Stimulated activated CD8-positive, alpha-beta memory T cell treated with anti-CD3 and anti-CD28 coated beads, Interleukin-15, amount 100 ng/mL, for 1 hour (primary cell): Measurements from ENCODE around the gene PDHB.
"Not testable (repeated sequence)": the region's sequence is repeated elsewhere in the genome, so short reads cannot be mapped to it uniquely, and the experiment has no call there.

Source experiments
- DNase-seq: peaks from one replicate; pipeline ENCODE4 v3.0.0-alpha.2; 2020; ENCODE audit warnings: low read depth

The PDHB gene

DNA sequence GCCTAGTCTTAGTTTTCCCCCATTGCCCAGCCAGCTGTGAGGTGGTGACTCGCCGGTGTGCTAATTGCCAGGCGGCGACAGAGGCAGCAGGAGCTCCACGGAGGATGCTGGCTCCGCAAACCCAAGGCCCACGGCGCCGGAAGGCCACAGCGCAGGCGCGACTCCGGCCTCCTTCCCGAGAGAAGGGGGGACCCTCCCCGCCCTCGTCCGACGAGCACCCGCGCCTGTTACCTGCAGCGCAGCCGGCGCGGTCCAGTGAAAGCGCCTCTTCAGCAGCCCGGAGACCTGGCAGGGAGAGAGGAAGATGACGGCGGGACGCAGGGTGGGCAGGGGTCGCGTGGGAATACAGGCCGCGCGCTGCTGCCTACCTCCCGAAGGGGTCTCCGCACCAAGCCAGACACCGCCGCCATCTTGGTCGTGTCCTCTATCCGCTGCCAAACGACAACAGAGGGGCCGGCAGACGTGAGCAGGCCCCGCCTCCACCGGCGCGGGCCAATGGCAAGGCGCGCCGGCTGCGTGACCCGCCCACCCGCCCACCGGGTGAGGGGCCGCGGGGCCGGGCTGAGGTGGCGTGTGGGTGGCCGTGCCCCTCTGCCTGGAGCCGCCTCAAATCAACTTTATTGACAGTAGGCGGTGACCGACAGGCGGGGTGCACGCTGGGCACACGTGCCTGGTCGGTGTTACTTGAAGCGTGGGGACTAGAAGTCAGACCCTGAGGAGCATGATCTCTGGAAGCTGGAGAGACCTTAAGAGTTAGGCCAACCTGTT is at the start of gene PDHB:
Gene PDHB, minus strand, starts transcription at position 433 of the 768 bp plus-strand sequence. Its CDS starts 23 bp downstream, at position 410.
- DNase-seq: peak; percentile 75

DNA sequence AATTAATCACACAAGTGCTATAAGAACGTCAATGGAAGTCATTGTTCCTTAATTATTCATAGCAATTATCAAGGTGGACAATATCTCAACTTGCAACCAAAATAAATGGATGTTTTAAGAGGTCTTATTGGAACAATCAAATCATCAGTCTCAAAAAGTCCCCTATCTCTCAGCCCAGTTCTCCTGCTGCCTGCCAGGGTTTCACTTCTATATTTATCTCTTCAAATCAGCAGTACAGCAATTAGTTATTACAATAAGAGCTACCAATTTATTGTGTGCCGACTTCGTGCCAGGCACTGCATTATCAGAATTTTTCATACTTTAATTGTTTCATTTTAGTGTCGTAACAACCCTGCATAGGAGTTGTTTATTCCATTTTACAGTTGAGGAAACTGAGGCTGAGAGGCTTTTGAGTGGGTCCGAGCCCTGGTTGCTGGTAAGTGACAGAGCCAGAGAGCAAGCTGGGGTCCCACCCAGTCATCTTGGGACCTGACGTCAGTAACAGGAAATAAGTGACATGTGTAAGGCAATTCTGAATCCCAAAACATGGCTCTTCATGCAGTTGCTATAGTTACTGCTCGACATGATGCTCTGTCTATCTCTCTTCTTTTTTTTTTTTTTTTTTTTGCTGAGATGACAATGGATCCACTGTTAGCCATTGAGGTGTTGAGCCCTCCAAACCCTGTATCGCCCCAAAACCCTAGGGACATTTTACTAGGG is 49.4 kb upstream of the PDHB start:
- DNase-seq: no peak

DNA sequence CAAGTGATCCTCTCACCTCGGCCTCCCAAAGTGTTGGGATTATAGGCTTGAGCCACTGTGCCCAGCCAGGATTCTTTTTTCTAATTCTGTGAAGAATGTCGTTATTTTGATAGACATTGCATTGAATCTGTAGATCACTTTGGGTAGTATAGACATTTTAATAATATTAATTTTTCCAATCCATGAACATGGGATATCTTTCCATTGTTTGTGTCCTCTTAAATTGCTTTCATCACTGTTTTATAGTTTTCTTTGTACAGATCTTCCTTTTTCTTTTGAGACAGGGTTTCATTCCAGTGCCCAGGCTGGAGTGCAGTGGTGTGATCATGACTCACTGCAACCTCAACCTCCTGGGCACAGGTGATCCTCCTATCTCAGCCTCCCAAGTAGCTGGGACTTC is 46.7 kb upstream of the PDHB start:
- DNase-seq: no peak

DNA sequence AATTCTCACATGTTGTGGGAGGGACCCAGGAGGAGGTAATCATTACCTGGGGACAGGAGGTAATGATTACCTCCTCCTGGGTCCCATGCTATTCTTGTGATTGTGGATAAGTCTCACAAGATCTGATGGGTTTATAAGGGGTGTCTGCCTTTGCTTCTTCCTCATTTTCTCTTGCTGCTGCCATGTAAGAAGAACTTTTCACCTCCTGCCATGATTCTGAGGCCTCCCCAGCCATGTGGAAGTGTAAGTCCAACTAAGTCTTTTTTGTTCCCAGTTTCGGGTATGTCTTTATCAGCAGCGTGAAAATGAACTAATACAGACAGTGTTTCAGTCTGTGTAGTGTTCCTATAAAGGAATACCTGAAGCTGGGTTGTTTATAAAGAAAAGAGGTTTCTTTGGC is 45.1 kb upstream of the PDHB start:
- no peak for DNase-seq

GRCh38 chr3:58474967-58475578 is 41.4 kb upstream of the PDHB start:
- DNase-seq: no peak

DNA sequence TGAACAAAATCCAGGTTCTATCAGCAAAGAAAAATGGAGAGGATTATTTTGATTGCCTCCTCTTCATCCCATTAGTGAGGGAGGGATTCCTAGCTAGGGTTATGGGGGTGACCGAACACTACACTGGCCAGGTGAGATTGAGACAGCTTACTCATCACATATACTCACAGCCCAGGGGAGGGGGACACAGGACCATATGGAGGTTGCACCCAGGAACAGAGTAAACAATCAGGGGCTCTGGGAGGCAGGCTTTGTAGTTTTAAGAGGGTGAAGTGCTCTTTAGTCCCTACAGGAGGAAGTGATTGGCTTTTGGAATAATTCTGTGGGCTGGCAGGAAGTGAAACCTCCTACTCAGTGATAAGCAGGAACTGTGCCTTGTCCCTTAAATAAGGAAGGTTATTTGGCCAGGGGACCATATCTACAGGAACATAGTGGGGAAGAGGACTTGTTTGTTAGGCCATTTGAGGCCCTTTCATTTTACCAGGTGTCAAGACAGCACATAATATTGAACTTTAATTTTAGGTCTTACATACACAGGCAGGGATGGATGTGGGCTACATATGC is 40.8 kb upstream of the PDHB start:
- no peak for DNase-seq

GRCh38 chr3:58473275-58473674 is 39.6 kb upstream of the PDHB start:
- DNase-seq: no peak

DNA sequence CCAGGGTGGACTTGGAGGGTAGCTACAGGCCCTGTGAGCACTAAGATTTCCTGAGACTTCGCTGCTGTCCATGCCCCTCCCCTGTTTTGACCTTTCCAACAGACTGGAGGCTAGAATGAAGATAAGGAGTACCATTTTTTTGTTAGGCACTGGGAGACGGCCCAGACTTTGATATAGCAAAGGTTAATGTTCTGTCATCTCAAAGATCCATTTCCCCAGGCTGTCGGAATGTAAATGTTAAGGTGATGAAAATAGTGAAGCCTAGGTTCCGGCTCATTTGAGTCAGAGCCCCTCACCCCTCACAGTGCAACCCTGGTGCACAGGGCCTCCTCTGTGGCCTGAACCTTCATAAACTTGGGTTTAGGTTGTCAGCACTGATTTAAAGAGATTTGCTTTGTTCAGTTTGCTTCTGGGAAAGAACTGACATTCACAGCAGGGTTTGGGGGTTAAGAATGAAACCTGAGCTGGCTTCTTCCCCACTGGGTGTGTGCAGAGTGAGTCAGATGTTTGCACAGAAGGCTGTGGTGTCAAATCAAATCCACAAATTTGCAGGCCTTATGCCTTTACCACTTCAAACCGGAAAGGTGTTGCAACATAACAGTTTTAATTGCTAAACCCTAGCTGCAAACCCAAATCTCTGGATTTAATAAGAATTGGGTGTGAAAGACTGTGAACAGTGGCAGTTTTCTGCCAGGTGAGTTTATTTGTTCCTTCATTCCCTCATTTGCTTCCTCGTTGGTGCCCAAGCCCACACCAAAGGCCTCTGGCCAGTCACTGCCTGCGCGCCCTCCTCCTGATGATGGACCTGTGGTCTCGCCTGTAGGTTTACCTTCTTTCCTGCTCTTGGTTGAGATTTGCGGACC is 37.6 kb upstream of the PDHB start:
- no peak for DNase-seq

DNA sequence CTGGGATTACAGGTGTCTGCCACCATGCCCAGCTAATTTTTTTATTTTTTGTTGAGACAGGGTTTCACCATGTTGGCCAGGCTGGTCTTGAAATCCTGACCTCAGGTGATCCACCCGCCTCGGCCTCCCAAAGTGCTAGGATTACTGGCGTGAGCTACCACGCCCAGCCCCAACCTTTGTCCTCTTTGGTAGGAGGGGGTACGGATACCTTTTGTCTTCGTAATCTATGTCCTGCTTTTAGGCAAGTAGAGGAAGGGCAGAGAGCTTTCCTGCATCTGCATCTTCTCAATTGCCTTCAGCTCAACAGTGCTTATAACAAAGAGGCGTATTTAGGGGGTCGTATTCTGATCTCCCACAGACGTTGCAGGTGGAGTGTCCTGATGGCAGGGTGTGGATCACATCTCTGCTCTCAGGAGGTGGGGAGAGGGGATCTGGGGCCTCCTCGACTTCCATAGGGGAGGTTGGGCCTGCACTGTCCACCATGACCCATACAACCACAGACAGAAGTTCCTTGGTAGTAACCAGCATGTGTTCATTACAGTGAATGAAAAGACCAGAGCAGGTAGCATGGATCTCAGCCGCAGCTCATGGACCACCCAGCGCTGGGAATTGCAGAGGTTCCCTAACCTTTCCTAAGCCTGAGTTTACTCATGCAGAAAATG is 36.9 kb upstream of the PDHB start:
- DNase-seq: no peak

- no peak for DNase-seq
These were observed 35.5 kb upstream of the PDHB start for GRCh38 chr3:58469096-58469495.

DNA sequence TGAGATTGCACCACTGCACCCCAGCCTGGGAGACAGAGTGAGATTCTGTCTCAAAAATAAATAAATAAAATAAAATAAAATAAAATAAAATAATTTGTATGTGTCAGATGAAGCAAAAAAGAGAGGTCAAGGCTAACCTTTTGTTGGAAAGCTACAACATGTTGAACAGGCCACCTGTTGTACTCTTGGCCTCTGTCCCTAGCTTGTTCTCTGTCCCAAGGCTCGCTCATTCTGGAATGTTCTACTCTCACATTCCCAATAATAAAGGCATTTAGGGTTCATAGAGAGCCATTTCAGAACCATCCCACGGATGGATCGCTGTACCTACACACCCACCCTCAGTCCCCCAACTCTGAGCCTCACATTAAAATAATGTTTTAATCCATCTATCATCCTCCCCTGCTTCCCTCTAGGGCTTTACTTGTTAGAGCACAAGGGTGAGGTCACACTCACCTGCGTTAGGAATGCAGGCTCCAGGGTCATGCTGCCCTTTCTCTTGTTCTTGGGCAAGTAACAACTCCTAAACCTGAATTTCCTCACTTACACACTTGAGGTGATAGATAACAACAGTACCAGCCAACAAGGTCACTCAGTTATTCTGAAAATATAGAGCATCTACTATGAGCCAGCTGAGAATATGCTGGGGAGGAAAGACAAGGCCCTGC is 33.4 kb upstream of the PDHB start:
- DNase-seq: no peak

DNA sequence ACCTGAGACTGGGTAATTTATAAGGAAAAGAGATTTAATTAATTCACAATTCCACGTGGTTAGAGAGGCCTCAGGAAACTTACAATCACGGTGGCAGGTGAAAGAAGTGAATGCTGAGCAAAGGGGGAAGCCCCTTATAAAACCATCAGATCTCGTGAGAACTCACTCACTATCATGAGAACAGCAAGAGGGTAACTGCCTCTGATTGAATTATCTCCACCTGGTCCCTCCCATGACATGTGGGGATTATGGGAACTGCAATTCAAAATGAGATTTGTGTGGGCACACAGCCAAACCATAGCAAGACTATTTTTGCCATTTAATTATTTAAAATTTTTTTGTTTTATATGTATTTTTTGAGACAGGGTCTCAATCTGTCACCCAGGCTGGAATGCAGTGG is 31.2 kb upstream of the PDHB start:
- no peak for DNase-seq

GRCh38 chr3:58463942-58464271 is 30.3 kb upstream of the PDHB start:
- DNase-seq: no peak

DNA sequence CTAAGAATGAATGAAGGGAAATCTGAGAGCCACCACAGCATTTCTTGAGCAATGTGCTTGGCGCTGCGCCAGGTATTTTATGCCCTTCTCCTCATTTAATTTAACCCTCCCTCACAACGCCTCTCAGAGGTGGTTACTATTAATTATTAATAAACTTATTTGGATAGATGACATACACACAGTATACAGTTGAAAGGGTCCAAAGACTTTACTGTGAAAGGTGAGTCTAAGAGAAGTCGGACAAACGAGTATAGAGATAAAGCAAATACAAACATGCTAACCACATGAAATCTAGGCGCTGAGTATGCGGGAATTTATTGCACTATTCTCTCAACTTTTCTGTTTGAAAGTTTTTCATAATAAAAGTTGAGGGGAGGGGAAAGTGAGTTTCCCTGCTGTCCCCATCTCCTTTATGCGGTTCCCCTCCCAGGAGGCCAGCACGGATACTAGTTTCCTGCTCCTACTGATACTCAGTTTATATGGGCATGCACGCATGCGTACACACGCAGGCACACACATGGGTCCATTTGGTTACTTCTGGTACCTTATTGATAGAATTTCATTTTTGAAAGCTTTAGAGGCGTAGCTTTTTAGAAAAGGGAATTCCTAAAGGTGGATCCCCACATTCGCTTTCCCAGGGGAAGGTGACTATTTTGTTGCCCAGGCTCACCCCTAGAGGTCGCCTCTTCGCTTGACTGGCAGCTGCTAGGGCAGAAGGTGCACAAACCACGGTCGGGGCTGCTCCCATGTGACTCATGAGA is 29.7 kb upstream of the PDHB start:
- DNase-seq: peak; percentile 56

DNA sequence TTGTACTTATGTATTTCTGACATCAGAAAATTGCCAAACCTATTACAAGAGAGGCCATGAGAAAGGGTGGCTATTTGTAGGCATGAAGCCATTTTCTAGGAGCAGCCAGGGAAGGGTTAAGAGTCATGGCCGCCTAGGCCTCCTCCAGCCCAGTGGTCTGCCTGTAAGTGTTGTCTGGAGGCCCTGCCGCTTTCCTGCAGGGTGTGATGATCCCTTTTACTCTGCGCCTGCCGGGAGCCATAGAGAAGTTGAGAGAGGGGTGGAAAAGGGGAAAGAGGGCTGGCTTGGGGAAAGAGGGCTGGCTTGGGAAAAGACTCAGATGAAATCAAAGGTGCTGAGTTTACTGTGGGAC is 29.2 kb upstream of the PDHB start:
- no peak for DNase-seq

GRCh38 chr3:58459160-58459559 is 25.5 kb upstream of the PDHB start:
- DNase-seq: no peak

DNA sequence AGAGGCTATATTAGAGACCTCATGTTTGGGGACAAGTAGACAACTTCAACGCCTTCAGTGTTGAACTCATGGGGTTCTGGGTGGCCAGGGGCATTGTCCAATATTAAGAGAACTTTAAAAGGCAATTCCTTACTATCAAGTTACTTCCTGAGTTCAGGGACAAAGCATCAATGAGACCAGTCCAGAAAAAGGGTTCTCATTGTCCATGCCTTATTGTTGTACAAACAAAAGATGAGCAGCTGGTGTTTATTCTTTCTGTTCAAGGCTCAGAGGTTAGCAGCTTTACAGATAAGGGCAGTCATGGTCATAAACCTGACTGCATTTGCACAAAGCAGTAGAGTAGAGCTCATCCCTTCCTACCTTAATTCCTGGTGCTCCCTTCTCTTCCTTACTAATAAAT is 18.5 kb upstream of the PDHB start:
- DNase-seq: no peak

DNA sequence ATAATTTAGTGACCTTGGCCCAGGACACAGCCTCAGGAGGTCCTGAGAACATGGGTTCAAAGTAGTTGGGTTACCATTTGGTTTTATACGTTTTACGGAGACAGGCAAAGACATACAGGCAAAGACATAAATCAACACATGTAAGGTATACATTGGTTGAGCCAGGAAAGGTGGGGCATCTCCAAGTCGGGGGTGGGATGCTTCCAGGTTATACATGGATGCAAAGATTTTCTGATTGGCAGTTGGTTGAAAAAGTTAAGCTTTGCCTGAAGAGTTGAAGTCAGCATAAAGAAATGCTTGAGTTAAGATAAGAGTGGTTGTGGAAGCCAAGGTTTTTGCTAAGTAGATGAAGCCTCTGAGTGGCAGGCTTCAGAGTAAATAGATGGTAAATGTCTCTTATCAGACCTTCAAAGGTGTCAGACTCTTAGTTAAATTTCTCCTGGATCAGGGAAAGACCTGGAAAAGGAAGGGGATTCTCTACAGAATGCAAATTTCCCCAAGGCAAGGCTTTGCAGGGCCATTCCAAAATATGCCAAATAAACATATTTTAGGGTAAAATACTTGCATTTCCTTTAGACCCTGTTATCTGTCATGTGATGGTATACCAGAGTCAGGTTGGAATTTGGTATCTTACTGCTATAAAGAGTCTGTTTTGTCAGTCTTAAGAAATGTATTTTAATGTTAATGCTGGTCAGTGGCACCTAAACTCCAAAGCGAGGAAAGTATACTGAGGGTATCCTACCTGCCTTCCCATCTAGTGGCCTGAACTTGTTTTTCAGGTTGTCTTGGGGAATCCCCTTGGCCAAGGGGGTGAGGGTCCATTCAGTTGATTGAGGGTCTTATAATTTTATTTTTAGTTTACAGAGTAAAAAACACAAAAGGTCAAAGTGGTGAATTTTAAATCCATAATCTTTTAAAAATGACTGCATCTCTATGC is 8.2 kb upstream of the PDHB start:
- no peak for DNase-seq

- not testable (repeated sequence) for DNase-seq
These were observed 7.3 kb upstream of the PDHB start for GRCh38 chr3:58440996-58441355.
